Stimulated activated CD8-positive, alpha-beta memory T cell treated with anti-CD3 and anti-CD28 coated beads, Interleukin-15, amount 100 ng/mL, for 4 hours (primary cell): ENCODE results near the gene FRMPD3.

Experiments
- DNase-seq, 2 donors: peaks; one replicate each; pipeline ENCODE4 v3.0.0-alpha.2; 2020; ENCODE audit warnings: low read depth in 2 of 2

The FRMPD3 gene

GRCh38 chrX:107480272-107480671, 30.8 kb downstream of the FRMPD3 start:
- DNase-seq = no peak

GRCh38 chrX:107482046-107482445, 32.6 kb downstream of the FRMPD3 start:
- DNase-seq = no peak

- no peak for DNase-seq
These were observed 34.7 kb downstream of the FRMPD3 start for GRCh38 chrX:107484002-107484726.

GRCh38 chrX:107485013-107485412, 35.6 kb downstream of the FRMPD3 start:
- DNase-seq = no peak

GRCh38 chrX:107493141-107493540, 43.7 kb downstream of the FRMPD3 start:
- DNase-seq = no peak

GRCh38 chrX:107496786-107497185, 47.3 kb downstream of the FRMPD3 start:
- no peak for DNase-seq
